GM12864 (cell line): Measurements from ENCODE around the gene HMGB1.

Source experiments
- DNase-seq: peaks from one replicate; pipeline ENCODE4 v3.0.0-alpha.2; 2011; ENCODE audit warnings: low read depth
- H3K4me3 ChIP-seq: 2 replicates; pipeline ENCODE4 v1.5.1; 2011; ENCODE audit warnings: mild to moderate bottlenecking, low read depth, low read length, control low read depth
- CTCF ChIP-seq: IDR thresholded peaks from 2 replicates; pipeline ENCODE4 v1.5.1; 2011; ENCODE audit warnings: low read depth, mild to moderate bottlenecking, moderate library complexity, low read length, control low read depth, inconsistent platforms; ENCODE audit errors: missing control alignments

The HMGB1 gene

GRCh38 chr13:30499338-30499737, 33.6 kb upstream of the HMGB1 start:
- no peak for TF ChIP-seq CTCF
- H3K4me3 ChIP-seq = no peak overlapping the region
- no peak for DNase-seq

- no peak for TF ChIP-seq CTCF
- DNase-seq = no peak
- no peak overlapping the region for H3K4me3 ChIP-seq
Measured at GRCh38 chr13:30496147-30496546, 30.4 kb upstream of the HMGB1 start.

- no peak for TF ChIP-seq CTCF
- no peak for DNase-seq
- no peak overlapping the region for H3K4me3 ChIP-seq
Measured at GRCh38 chr13:30495746-30496145, 30.0 kb upstream of the HMGB1 start.

- DNase-seq = no peak
- no peak for TF ChIP-seq CTCF
- H3K4me3 ChIP-seq = no peak overlapping the region
Measured at GRCh38 chr13:30493658-30494381, 28.1 kb upstream of the HMGB1 start.

- DNase-seq = no peak
- TF ChIP-seq CTCF = no peak
- no peak overlapping the region for H3K4me3 ChIP-seq
Measured at GRCh38 chr13:30487075-30487470, 21.3 kb upstream of the HMGB1 start.

GRCh38 chr13:30486230-30487074, 20.7 kb upstream of the HMGB1 start:
- no peak for TF ChIP-seq CTCF

More at GRCh38 chr13:30486230-30487074, 20.7 kb upstream of the HMGB1 start:
- DNase-seq = no peak
- no peak overlapping the region for H3K4me3 ChIP-seq
